GM12878 (cell line): ENCODE results near the gene CA5A. TPM values are rescaled to one million over a fixed set of nuclear protein-coding genes. Genes with fewer than 3 reads are reported as not detected.

Source experiments
- BACH1 ChIP-seq: fragments of 450-650 bp; IDR thresholded peaks from 2 replicates; pipeline ENCODE4 v1.6.1; 2017; ENCODE audit warnings: mild to moderate bottlenecking, borderline replicate concordance
- BMI1 ChIP-seq: fragments of 450-650 bp; IDR thresholded peaks from 2 replicates; pipeline ENCODE4 v1.6.1; 2016; ENCODE audit warnings: mild to moderate bottlenecking, moderate library complexity, borderline replicate concordance
- CHD2 ChIP-seq: IDR thresholded peaks from 2 replicates; pipeline ENCODE4 v1.6.1; 2011; ENCODE audit warnings: low read depth, low read length, improper control_type of control experiment, borderline replicate concordance
- CREB1 ChIP-seq: IDR thresholded peaks from 2 replicates; pipeline ENCODE4 v1.6.1; 2012; ENCODE audit warnings: low read depth, mild to moderate bottlenecking, inconsistent platforms
- EED ChIP-seq: sonication (generic); IDR thresholded peaks from 2 replicates; pipeline ENCODE4 v1.6.1; 2016; ENCODE audit warnings: antibody characterized with exemption, low read depth
- FOXK2 ChIP-seq: fragments of 450-650 bp; IDR thresholded peaks from 2 replicates; pipeline ENCODE4 v1.6.1; 2017; ENCODE audit warnings: mild to moderate bottlenecking, moderate library complexity
- FOXM1 ChIP-seq: IDR thresholded peaks from 2 replicates; pipeline ENCODE4 v1.6.1; 2012; ENCODE audit warnings: low read depth, mild to moderate bottlenecking, inconsistent platforms, low read length, moderate library complexity
- JUND ChIP-seq: IDR thresholded peaks from 2 replicates; pipeline ENCODE4 v1.6.1; 2012; ENCODE audit warnings: low read depth, mild to moderate bottlenecking, low read length, improper control_type of control experiment, moderate library complexity
- MYB ChIP-seq: fragments of 150-350 bp; IDR thresholded peaks from 2 replicates; pipeline ENCODE4 v1.6.1; 2014; ENCODE audit warnings: mild to moderate bottlenecking, low read depth, low read length, borderline replicate concordance
- MYC ChIP-seq: IDR thresholded peaks from 2 replicates; pipeline ENCODE4 v1.6.1; 2011; ENCODE audit warnings: mild to moderate bottlenecking, low read length, moderate library complexity, inconsistent platforms; ENCODE audit not compliant: insufficient read depth, insufficient replicate concordance, insufficient read length, severe bottlenecking
- NFIC ChIP-seq: IDR thresholded peaks from 2 replicates; pipeline ENCODE4 v1.6.1; 2012; ENCODE audit warnings: low read depth, mild to moderate bottlenecking, inconsistent platforms, low read length, moderate library complexity
- NFYB ChIP-seq: IDR thresholded peaks from 2 replicates; pipeline ENCODE4 v1.6.1; 2011; ENCODE audit warnings: low read depth, mild to moderate bottlenecking, low read length, improper control_type of control experiment, moderate library complexity; ENCODE audit not compliant: insufficient read depth
- NR2F1 ChIP-seq: fragments of 450-650 bp; conservative IDR thresholded peaks from 2 replicates; pipeline ENCODE4 v1.6.1; 2017; ENCODE audit warnings: mild to moderate bottlenecking
- POLR2AphosphoS5 ChIP-seq: IDR thresholded peaks from 2 replicates; pipeline ENCODE4 v1.6.1; 2011; ENCODE audit warnings: mild to moderate bottlenecking, low read length, inconsistent platforms
- RCOR1 ChIP-seq: conservative IDR thresholded peaks from 2 replicates; pipeline ENCODE4 v1.6.1; 2012; ENCODE audit warnings: low read depth, low read length, improper control_type of control experiment
- SMAD1 ChIP-seq: fragments of 450-650 bp; IDR thresholded peaks from 2 replicates; pipeline ENCODE4 v1.6.1; 2018; ENCODE audit warnings: mild to moderate bottlenecking, low read depth; ENCODE audit not compliant: partially characterized antibody
- SMARCA5 ChIP-seq: fragments of 450-650 bp; IDR thresholded peaks from 2 replicates; pipeline ENCODE4 v1.6.1; 2017; ENCODE audit warnings: mild to moderate bottlenecking
- SMC3 ChIP-seq: IDR thresholded peaks from 2 replicates; pipeline ENCODE4 v1.6.1; 2011; ENCODE audit warnings: low read length, improper control_type of control experiment, borderline replicate concordance
- TCF3 ChIP-seq: IDR thresholded peaks from 2 replicates; pipeline ENCODE4 v1.6.1; 2012; ENCODE audit warnings: low read depth, mild to moderate bottlenecking, low read length, borderline replicate concordance; ENCODE audit not compliant: insufficient read depth
- WRNIP1 ChIP-seq: IDR thresholded peaks from 2 replicates; pipeline ENCODE4 v1.6.1; 2011; ENCODE audit warnings: low read depth, low read length, improper control_type of control experiment, borderline replicate concordance
- YY1 ChIP-seq: IDR thresholded peaks from 2 replicates; pipeline ENCODE4 v1.6.1; 2011; ENCODE audit warnings: low read depth, mild to moderate bottlenecking, low read length
- ZNF384 ChIP-seq: IDR thresholded peaks from 2 replicates; pipeline ENCODE4 v1.6.1; 2012; ENCODE audit warnings: low read depth, mild to moderate bottlenecking, low read length, improper control_type of control experiment, borderline replicate concordance
- ZZZ3 ChIP-seq: IDR thresholded peaks from 2 replicates; pipeline ENCODE4 v1.6.1; 2011; ENCODE audit warnings: low read depth; ENCODE audit not compliant: control insufficient read depth, insufficient read length
- polyA plus RNA-seq, 11 experiments: library from polyadenylated mRNA; depleted of rRNA in 4 of 11; unstranded in 6 of 11; stranded (reverse) in 5 of 11; fragments of >200 nt; fragmentation: Nextera tagmentation in 4 of 11; fragmentation: Illumina TruSeq in 1 of 11; extraction: Ambion mirVana in 4 of 11; extraction: Trizol in 1 of 11; gene quantifications; 1 replicate in 1 of 11; 2 replicates in 10 of 11; pipeline versions ENCODE4 v1.2.1 to v1.2.3, GENCODE V29; 2011 to 2016; ENCODE audit warnings: inconsistent platforms in 2 of 11, missing spikeins in 2 of 11, low read depth in 1 of 11
- total RNA-seq, 4 experiments: library from RNA; depleted of rRNA in 3 of 4; stranded (reverse); fragments of >200 nt in 3 of 4; fragmentation: Illumina TruSeq in 1 of 4; extraction: Trizol in 1 of 4; gene quantifications; 2 replicates each; pipeline versions ENCODE4 v1.2.1 to v1.2.3, GENCODE V29; 2013 to 2021
- TF ChIP-seq, protein P1 (sequence below): fragments of 450-650 bp; IDR thresholded peaks from 2 replicates; pipeline ENCODE4 v1.6.1; 2018; ENCODE audit warnings: mild to moderate bottlenecking, low read depth, moderate library complexity; ENCODE audit not compliant: partially characterized antibody
- TF ChIP-seq, protein P2 (sequence below): fragments of 450-650 bp; IDR thresholded peaks from 2 replicates; pipeline ENCODE4 v1.6.1; 2014; ENCODE audit warnings: mild to moderate bottlenecking
- TF ChIP-seq, protein P3 (sequence below): fragments of 450-650 bp; IDR thresholded peaks from 2 replicates; pipeline ENCODE4 v1.6.1; 2017; ENCODE audit warnings: borderline replicate concordance
- TF ChIP-seq, protein P4 (sequence below): IDR thresholded peaks from 2 replicates; pipeline ENCODE4 v1.6.1; 2012; ENCODE audit warnings: low read depth, low read length, improper control_type of control experiment

The CA5A gene
- total and polyA plus RNA-seq, 10 of the 15 experiments (the other 5 are each of a cell fraction or from before 2014, with no cell fraction given) = not detected

DNA sequence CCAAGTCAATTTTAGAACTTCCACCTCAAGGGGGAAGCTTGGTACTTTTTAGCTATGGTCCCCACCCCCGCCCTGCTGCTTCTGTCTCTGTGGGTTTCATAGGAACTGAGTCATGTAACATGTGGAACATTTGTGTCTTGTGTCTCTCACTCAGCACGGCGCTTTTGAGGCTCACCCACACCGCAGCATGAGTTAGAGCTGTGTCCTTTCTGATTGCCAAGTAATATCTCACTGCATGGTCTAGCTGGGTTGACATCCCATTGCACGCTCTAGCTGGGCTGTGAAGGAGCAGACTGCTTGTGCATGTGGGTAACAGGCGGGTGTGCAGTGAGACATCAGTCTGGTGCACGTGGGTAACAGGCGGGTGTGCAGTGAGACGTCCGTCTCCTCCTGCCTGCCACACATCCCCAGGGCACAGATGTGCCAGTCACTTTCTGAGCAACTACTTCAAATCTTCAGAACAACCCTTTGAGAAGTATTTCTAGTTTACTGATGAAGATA, 40.6 kb downstream of the CA5A start (continued):
- TF ChIP-seq, protein P1, sequence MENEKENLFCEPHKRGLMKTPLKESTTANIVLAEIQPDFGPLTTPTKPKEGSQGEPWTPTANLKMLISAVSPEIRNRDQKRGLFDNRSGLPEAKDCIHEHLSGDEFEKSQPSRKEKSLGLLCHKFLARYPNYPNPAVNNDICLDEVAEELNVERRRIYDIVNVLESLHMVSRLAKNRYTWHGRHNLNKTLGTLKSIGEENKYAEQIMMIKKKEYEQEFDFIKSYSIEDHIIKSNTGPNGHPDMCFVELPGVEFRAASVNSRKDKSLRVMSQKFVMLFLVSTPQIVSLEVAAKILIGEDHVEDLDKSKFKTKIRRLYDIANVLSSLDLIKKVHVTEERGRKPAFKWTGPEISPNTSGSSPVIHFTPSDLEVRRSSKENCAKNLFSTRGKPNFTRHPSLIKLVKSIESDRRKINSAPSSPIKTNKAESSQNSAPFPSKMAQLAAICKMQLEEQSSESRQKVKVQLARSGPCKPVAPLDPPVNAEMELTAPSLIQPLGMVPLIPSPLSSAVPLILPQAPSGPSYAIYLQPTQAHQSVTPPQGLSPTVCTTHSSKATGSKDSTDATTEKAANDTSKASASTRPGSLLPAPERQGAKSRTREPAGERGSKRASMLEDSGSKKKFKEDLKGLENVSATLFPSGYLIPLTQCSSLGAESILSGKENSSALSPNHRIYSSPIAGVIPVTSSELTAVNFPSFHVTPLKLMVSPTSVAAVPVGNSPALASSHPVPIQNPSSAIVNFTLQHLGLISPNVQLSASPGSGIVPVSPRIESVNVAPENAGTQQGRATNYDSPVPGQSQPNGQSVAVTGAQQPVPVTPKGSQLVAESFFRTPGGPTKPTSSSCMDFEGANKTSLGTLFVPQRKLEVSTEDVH = no peak
- no peak for TF ChIP-seq NFYB
- no peak for TF ChIP-seq FOXK2
- TF ChIP-seq CHD2 = peak; percentile 46; the same call in 1 of the 2 replicates
- no peak for TF ChIP-seq RCOR1
- TF ChIP-seq SMC3 = no peak
- TF ChIP-seq NR2F1 = no peak
- TF ChIP-seq FOXM1 = no peak
- no peak for TF ChIP-seq SMAD1
- TF ChIP-seq EED = no peak
- TF ChIP-seq WRNIP1 = no peak
- TF ChIP-seq MYB = no peak
- TF ChIP-seq NFIC = peak; percentile 58; the same call in 1 of the 2 replicates
- TF ChIP-seq ZZZ3 = no peak
- no peak for TF ChIP-seq TCF3
- no peak; the same call in 1 of the 2 replicates for TF ChIP-seq YY1
- TF ChIP-seq JUND = no peak
- TF ChIP-seq, protein P2, sequence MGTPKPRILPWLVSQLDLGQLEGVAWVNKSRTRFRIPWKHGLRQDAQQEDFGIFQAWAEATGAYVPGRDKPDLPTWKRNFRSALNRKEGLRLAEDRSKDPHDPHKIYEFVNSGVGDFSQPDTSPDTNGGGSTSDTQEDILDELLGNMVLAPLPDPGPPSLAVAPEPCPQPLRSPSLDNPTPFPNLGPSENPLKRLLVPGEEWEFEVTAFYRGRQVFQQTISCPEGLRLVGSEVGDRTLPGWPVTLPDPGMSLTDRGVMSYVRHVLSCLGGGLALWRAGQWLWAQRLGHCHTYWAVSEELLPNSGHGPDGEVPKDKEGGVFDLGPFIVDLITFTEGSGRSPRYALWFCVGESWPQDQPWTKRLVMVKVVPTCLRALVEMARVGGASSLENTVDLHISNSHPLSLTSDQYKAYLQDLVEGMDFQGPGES = no peak
- TF ChIP-seq CREB1 = 0 out of 2 replicates have a peak, but pooled peaks have one; percentile 21
- TF ChIP-seq, protein P3, sequence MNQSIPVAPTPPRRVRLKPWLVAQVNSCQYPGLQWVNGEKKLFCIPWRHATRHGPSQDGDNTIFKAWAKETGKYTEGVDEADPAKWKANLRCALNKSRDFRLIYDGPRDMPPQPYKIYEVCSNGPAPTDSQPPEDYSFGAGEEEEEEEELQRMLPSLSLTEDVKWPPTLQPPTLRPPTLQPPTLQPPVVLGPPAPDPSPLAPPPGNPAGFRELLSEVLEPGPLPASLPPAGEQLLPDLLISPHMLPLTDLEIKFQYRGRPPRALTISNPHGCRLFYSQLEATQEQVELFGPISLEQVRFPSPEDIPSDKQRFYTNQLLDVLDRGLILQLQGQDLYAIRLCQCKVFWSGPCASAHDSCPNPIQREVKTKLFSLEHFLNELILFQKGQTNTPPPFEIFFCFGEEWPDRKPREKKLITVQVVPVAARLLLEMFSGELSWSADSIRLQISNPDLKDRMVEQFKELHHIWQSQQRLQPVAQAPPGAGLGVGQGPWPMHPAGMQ = no peak
- no peak for TF ChIP-seq BMI1
- TF ChIP-seq POLR2AphosphoS5 = no peak
- TF ChIP-seq BACH1 = peak; percentile 42; the same call in 1 of the 2 replicates
- TF ChIP-seq, protein P4, sequence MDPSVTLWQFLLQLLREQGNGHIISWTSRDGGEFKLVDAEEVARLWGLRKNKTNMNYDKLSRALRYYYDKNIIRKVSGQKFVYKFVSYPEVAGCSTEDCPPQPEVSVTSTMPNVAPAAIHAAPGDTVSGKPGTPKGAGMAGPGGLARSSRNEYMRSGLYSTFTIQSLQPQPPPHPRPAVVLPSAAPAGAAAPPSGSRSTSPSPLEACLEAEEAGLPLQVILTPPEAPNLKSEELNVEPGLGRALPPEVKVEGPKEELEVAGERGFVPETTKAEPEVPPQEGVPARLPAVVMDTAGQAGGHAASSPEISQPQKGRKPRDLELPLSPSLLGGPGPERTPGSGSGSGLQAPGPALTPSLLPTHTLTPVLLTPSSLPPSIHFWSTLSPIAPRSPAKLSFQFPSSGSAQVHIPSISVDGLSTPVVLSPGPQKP = no peak
- no peak for TF ChIP-seq MYC
- 0 out of 2 replicates have a peak, but pooled peaks have one; percentile 31 for TF ChIP-seq SMARCA5
- no peak for TF ChIP-seq ZNF384
